Measurements from ENCODE around the gene NT5C3B.

- TF ChIP-seq POLR2A (IDR thresholded peaks at IDR 0.05), result no peak
- no peak for TF ChIP-seq CTCF (IDR thresholded peaks at IDR 0.05)
Observed at GRCh38 chr17:41800601-41801373, 35.2 kb downstream of the NT5C3B start.
